ENCODE measurements around the gene AMER1. TPM values are rescaled to one million over a fixed set of nuclear protein-coding genes. Genes with fewer than 3 reads are reported as not detected.
"Not testable (repeated sequence)": the region's sequence is repeated elsewhere in the genome, so short reads cannot be mapped to it uniquely, and the experiment has no call there.

The AMER1 gene
- total RNA-seq (1 to 10 TPM; 7.3 to 10.0 TPM), polyA plus RNA-seq (1 to 10 TPM; 1.0 TPM)
- long read RNA-seq, donor 1, result 0 reads
- long read RNA-seq, donor 2, partial matches to known transcripts, result 0 of 1 reads
- long read RNA-seq, donor 2, other reads (novel, unspliced or antisense), result 1 of 1 reads

- H3K27ac ChIP-seq (ENCODE audit: low read depth in 1 of 2, low read length in 2 of 2), result peak within 1 kb of the TSS; percentile 18 to 85
- H3K27me3 ChIP-seq (ENCODE audit: control insufficient read depth in 1 of 2, insufficient read depth in 2 of 2, low read length in 1 of 2), result no peaks in the 10 kb centered on the region
- peak within 1 kb of the TSS; percentile 33 to 74 for H3K4me3 ChIP-seq (ENCODE audit: low read length in 2 of 2)
- no peaks in the 10 kb centered on the region for H3K4me1 ChIP-seq (ENCODE audit: control insufficient read depth in 1 of 2, insufficient read depth in 2 of 2, low read length in 2 of 2)
- 0 to 20% methylated on average over 24 to 29 of the region's 29 CpGs for WGBS, 2 donors
- ATAC-seq (ENCODE audit: low FRiP score) (peak; percentile 69), DNase-seq (no peak)
- H3K9me3 ChIP-seq (ENCODE audit: control insufficient read depth, low read length), result no peaks in the 10 kb centered on the region
- no peaks in the 10 kb centered on the region for H3K36me3 ChIP-seq (ENCODE audit: control insufficient read depth in 1 of 2, insufficient read depth in 2 of 2, low read length in 1 of 2)
- intact Hi-C loops (cut with DNase I), result loop anchor here in 1 of 2 donors (10.0 kb wide), 2 partner anchors 189 to 451 kb away; partner anchors contain the start of gene MTMR8
Observed at GRCh38 chrX:64205441-64205734, at the start of gene AMER1. Gene AMER1 (minus strand): TSS chrX:64205708. CDS start chrX:64193286, 12,422 bp downstream.

- no peaks in the 10 kb centered on the region for H3K27me3 ChIP-seq (ENCODE audit: control insufficient read depth in 1 of 2, insufficient read depth in 2 of 2, low read length in 1 of 2)
- H3K36me3 ChIP-seq (ENCODE audit: control insufficient read depth in 1 of 2, insufficient read depth in 2 of 2, low read length in 1 of 2), result no peaks in the 10 kb centered on the region
- 58 to 71% methylated on average over 17 of the region's 17 CpGs for WGBS, 2 donors
- ATAC-seq (ENCODE audit: low FRiP score) (no peak), DNase-seq (no peak)
- no peak within 1 kb of the TSS for H3K4me3 ChIP-seq (ENCODE audit: low read length in 2 of 2)
- intact Hi-C loops (cut with DNase I), result no loop called here
- no peaks in the 10 kb centered on the region for H3K9me3 ChIP-seq (ENCODE audit: control insufficient read depth, low read length)
- H3K27ac ChIP-seq (ENCODE audit: low read depth in 1 of 2, low read length in 2 of 2), result no peak within 1 kb of the TSS
- H3K4me1 ChIP-seq (ENCODE audit: control insufficient read depth in 1 of 2, insufficient read depth in 2 of 2, low read length in 2 of 2), result no peaks in the 10 kb centered on the region
Observed at GRCh38 chrX:64230123-64230970, 24.8 kb upstream of the AMER1 start, which contains the start of gene ASB12. Gene ASB12 (minus strand): TSS chrX:64230607. CDS start chrX:64225650, 4,957 bp downstream.

GRCh38 chrX:64229154-64229553 is 23.6 kb upstream of the AMER1 start:
- Histone ChIP-seq H3K9me3 (ENCODE audit: control insufficient read depth, low read length) (no peaks in the 10 kb centered on the region), H3K4me1 (ENCODE audit: control insufficient read depth in 1 of 2, insufficient read depth in 2 of 2, low read length in 2 of 2) (no peaks in the 10 kb centered on the region), H3K36me3 (ENCODE audit: control insufficient read depth in 1 of 2, insufficient read depth in 2 of 2, low read length in 1 of 2) (no peaks in the 10 kb centered on the region), H3K4me3 (ENCODE audit: low read length in 2 of 2) (no peak overlapping the region), H3K27me3 (ENCODE audit: control insufficient read depth in 1 of 2, insufficient read depth in 2 of 2, low read length in 1 of 2) (no peaks in the 10 kb centered on the region), H3K27ac (ENCODE audit: low read depth in 1 of 2, low read length in 2 of 2) (no peak overlapping the region)
- whole genome bisulfite sequencing, 2 donors, result 28 to 42% methylated on average over 3 of the region's 3 CpGs
- intact Hi-C loops (cut with DNase I), result no loop called here
- ATAC-seq (ENCODE audit: low FRiP score) (no peak), DNase-seq (no peak)

- intact Hi-C loops (cut with DNase I), result no loop called here
- Histone ChIP-seq H3K36me3 (ENCODE audit: control insufficient read depth in 1 of 2, insufficient read depth in 2 of 2, low read length in 1 of 2) (no peaks in the 10 kb centered on the region), H3K4me3 (ENCODE audit: low read length in 2 of 2) (no peak overlapping the region), H3K27me3 (ENCODE audit: control insufficient read depth in 1 of 2, insufficient read depth in 2 of 2, low read length in 1 of 2) (no peaks in the 10 kb centered on the region), H3K27ac (ENCODE audit: low read depth in 1 of 2, low read length in 2 of 2) (no peak overlapping the region), H3K9me3 (ENCODE audit: control insufficient read depth, low read length) (no peaks in the 10 kb centered on the region), H3K4me1 (ENCODE audit: control insufficient read depth in 1 of 2, insufficient read depth in 2 of 2, low read length in 2 of 2) (no peaks in the 10 kb centered on the region)
- DNase-seq (no peak), ATAC-seq (ENCODE audit: low FRiP score) (no peak)
- WGBS, 2 donors, result 81 to 93% methylated on average over 4 of the region's 4 CpGs
Observed at GRCh38 chrX:64218023-64218422, 12.5 kb upstream of the AMER1 start.

DNA sequence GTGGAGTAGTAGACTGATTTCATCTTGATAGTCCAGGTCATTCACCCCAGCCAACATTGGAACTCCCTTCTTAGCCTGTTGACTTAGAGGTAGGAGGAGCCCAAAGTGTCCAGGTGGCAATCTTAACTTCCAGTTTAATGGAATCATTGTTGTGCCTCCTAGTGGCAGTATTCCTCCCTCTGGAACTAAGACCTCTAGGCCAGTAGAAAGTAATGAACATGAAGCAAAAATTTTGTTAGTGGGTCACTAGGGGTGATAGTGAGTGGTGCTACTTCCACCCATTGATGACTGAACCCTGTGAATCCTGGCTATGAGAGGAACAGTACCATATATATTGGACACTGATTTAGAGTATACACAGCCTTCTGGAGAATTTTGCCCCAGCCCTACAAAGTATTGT is 8.5 kb upstream of the AMER1 start:
- ATAC-seq (ENCODE audit: low FRiP score); intact Hi-C loops (cut with DNase I): not testable (repeated sequence)

GRCh38 chrX:64206556-64207162 is 1.2 kb upstream of the AMER1 start:
- no peak for ATAC-seq (ENCODE audit: low FRiP score)
- Histone ChIP-seq H3K4me3 (ENCODE audit: low read length in 2 of 2) (peak overlapping the region in 1 of 2 donors; percentile 12), H3K27me3 (ENCODE audit: control insufficient read depth in 1 of 2, insufficient read depth in 2 of 2, low read length in 1 of 2) (no peaks in the 10 kb centered on the region), H3K9me3 (ENCODE audit: control insufficient read depth, low read length) (no peaks in the 10 kb centered on the region), H3K4me1 (ENCODE audit: control insufficient read depth in 1 of 2, insufficient read depth in 2 of 2, low read length in 2 of 2) (no peaks in the 10 kb centered on the region), H3K36me3 (ENCODE audit: control insufficient read depth in 1 of 2, insufficient read depth in 2 of 2, low read length in 1 of 2) (no peaks in the 10 kb centered on the region), H3K27ac (ENCODE audit: low read depth in 1 of 2, low read length in 2 of 2) (peak overlapping the region; percentile 18 to 85)
- WGBS, 2 donors, result 6 to 32% methylated on average over 5 of the region's 5 CpGs
- intact Hi-C loops (cut with DNase I), result loop anchor here in 1 of 2 donors (10.0 kb wide), 2 partner anchors 188 to 452 kb away; partner anchors contain the start of gene MTMR8
- peak in 1 of 2 donors; percentile 69 for DNase-seq

More for the DNA sequence above, 8.5 kb upstream of the AMER1 start:
- H3K36me3 ChIP-seq (ENCODE audit: control insufficient read depth in 1 of 2, insufficient read depth in 2 of 2, low read length in 1 of 2); H3K4me3 ChIP-seq (ENCODE audit: low read length in 2 of 2); H3K27me3 ChIP-seq (ENCODE audit: control insufficient read depth in 1 of 2, insufficient read depth in 2 of 2, low read length in 1 of 2); H3K27ac ChIP-seq (ENCODE audit: low read depth in 1 of 2, low read length in 2 of 2); H3K4me1 ChIP-seq (ENCODE audit: control insufficient read depth in 1 of 2, insufficient read depth in 2 of 2, low read length in 2 of 2); H3K9me3 ChIP-seq (ENCODE audit: control insufficient read depth, low read length); DNase-seq: not testable (repeated sequence)

DNA sequence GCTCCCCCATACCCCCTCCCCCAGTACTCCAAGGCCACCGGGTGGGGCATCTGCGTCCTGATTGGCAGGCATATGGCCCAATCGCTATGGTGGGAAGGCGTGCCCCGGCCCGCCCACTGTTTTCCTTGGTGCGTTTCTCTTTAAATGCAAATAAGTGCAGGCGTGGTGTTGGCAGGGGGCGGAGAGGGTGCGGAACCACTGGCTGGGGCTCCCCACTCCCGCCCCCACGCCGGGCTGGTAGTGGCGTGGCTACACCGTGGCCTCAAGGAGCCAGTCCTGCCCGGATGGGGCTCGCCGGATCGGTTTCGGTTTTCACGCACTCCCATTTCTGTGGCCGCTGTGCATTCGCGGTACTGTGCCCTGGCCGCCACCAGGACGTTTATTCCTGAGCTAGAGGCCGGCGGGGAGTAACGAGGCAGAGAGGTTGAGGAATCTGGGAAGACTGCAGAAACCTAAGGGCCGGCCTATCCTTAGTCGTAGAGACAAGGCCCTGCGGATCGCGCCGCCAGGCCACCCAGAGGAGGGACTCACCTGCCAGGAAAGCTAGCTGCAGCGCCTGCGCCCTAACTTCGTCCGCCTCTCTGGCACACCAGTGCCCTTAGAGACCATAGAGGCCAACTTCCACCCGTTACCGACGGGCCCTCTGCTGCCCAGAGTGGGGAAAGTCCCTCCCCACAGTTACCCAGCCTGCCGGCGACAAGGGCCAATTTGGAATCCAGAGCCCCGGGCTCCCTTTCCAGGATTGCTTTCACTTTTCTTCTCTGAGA is 410 bp upstream of the AMER1 start:
- intact Hi-C loops (cut with DNase I), result loop anchor here in 1 of 2 donors (10.0 kb wide), 2 partner anchors 189 to 451 kb away; partner anchors contain the start of gene MTMR8
- Histone ChIP-seq H3K27ac (ENCODE audit: low read depth in 1 of 2, low read length in 2 of 2) (peak overlapping the region; percentile 18 to 85), H3K9me3 (ENCODE audit: control insufficient read depth, low read length) (no peaks in the 10 kb centered on the region), H3K27me3 (ENCODE audit: control insufficient read depth in 1 of 2, insufficient read depth in 2 of 2, low read length in 1 of 2) (no peaks in the 10 kb centered on the region), H3K36me3 (ENCODE audit: control insufficient read depth in 1 of 2, insufficient read depth in 2 of 2, low read length in 1 of 2) (no peaks in the 10 kb centered on the region), H3K4me1 (ENCODE audit: control insufficient read depth in 1 of 2, insufficient read depth in 2 of 2, low read length in 2 of 2) (no peaks in the 10 kb centered on the region), H3K4me3 (ENCODE audit: low read length in 2 of 2) (peak overlapping the region; percentile 33 to 74)
- DNase-seq (peak; percentile 95 to 96), ATAC-seq (ENCODE audit: low FRiP score) (peak; percentile 94)
- WGBS, 2 donors, result 0 to 26% methylated on average over 43 to 45 of the region's 45 CpGs

DNA sequence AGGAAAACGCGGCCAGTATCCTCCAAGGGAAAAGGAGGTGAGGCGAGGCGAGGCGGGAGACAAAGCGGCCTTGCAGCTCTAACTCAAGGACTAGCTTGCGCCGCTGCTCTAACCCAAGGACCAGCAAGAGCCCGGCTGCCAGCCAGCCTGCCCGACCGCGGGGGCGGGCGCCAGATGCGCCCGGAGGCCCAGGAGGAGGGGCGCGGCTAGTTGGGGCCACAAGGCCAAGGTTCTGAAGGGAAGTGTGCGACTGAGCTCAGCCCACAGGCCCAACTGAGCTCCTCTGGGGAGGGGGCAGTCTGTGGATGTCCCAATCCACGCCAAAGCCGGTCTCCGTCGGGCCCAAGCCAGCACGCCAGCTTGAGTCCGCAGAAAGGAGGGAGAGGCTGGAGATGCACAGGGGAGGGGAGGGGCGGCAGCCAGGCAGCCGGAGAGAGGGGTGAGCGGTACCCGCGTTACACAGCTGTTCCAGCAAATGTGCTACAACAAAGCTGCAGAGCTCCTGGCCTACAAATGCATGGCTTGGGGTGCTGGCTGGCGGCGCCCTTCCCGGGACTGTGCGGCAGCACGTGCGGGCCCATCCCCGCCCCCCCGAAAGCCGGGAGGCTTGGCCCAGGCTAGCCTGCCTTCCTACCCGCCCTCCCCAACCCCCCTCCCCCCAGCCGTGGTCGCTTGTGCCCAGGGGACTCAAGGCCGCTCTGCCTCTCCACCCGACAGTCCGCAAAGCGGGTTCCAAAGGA is 637 bp downstream of the AMER1 start:
- no peaks in the 10 kb centered on the region for H3K36me3 ChIP-seq (ENCODE audit: control insufficient read depth in 1 of 2, insufficient read depth in 2 of 2, low read length in 1 of 2)
- no peaks in the 10 kb centered on the region for H3K4me1 ChIP-seq (ENCODE audit: control insufficient read depth in 1 of 2, insufficient read depth in 2 of 2, low read length in 2 of 2)
- peak; percentile 52 to 76 for DNase-seq
- ATAC-seq (ENCODE audit: low FRiP score), result peak; percentile 38
- H3K27me3 ChIP-seq (ENCODE audit: control insufficient read depth in 1 of 2, insufficient read depth in 2 of 2, low read length in 1 of 2), result no peaks in the 10 kb centered on the region
- peak overlapping the region in 1 of 2 donors; percentile 55 for H3K27ac ChIP-seq (ENCODE audit: low read depth in 1 of 2, low read length in 2 of 2)
- WGBS, 2 donors, result 0 to 28% methylated on average over 43 to 46 of the region's 46 CpGs
- H3K9me3 ChIP-seq (ENCODE audit: control insufficient read depth, low read length), result no peaks in the 10 kb centered on the region
- peak overlapping the region; percentile 33 to 74 for H3K4me3 ChIP-seq (ENCODE audit: low read length in 2 of 2)
- intact Hi-C loops (cut with DNase I), result loop anchor here in 1 of 2 donors (10.0 kb wide), 2 partner anchors 190 to 450 kb away; partner anchors contain the start of gene MTMR8

Data from aorta (tissue), 5 donors.